Measurements from ENCODE around the gene CES5A. TPM values are rescaled to one million over a fixed set of nuclear protein-coding genes. Genes with fewer than 3 reads are reported as not detected.
"Not testable (repeated sequence)": the region's sequence is repeated elsewhere in the genome, so short reads cannot be mapped to it uniquely, and the experiment has no call there.

The CES5A gene
- total and polyA plus RNA-seq, 5 experiments from 2014 or later, result not detected

GRCh38 chr16:55871411-55872038, 3.6 kb downstream of the CES5A start:
- no peaks in the 10 kb centered on the region for H3K36me3 Mint-ChIP-seq

DNA sequence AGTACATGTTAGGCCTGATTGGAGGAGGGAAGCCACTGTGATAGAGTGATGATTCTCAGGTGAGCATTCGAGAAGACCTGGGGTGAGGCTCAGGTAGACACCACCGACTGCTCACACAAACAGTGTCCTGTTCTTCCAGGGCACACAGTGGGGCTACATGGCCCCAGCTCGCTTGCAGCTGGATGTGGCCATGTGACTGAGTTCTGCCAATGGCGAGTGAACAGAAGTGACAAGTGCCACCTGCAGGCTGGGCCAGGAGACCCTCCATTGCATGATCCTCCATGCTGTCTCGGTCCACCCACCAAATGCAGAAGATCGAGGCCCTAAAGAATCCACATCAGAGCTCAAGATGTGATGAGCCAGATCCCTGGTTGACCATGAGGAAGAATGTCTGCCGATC, 6.2 kb downstream of the CES5A start:
- Mint-ChIP-seq H3K9me3 (peaks cover 0 to 2% (median 0%) of the 10 kb centered on the region in 9 donors), H3K4me3 (no peak overlapping the region), H3K4me1 (no peaks in the 10 kb centered on the region), H3K36me3 (no peaks in the 10 kb centered on the region), H3K27me3 (peaks cover 4 to 36% (median 11%) of the 10 kb centered on the region in 5 donors), H3K27ac (no peak overlapping the region)
- no peak for ATAC-seq
- DNase-seq, result no peak
- POLR2A ChIA-PET, result no interaction called here

More at GRCh38 chr16:55871411-55872038, 3.6 kb downstream of the CES5A start:
- DNase-seq, result no peak
- H3K27ac Mint-ChIP-seq, result no peak overlapping the region
- H3K27me3 Mint-ChIP-seq, result peaks cover 7 to 36% (median 11%) of the 10 kb centered on the region in 5 donors
- ATAC-seq, result no peak
- H3K9me3 Mint-ChIP-seq, result peaks cover 0 to 2% (median 0%) of the 10 kb centered on the region in 9 donors
- no peaks in the 10 kb centered on the region for H3K4me1 Mint-ChIP-seq
- H3K4me3 Mint-ChIP-seq, result no peak overlapping the region
- POLR2A ChIA-PET, result no interaction called here

DNA sequence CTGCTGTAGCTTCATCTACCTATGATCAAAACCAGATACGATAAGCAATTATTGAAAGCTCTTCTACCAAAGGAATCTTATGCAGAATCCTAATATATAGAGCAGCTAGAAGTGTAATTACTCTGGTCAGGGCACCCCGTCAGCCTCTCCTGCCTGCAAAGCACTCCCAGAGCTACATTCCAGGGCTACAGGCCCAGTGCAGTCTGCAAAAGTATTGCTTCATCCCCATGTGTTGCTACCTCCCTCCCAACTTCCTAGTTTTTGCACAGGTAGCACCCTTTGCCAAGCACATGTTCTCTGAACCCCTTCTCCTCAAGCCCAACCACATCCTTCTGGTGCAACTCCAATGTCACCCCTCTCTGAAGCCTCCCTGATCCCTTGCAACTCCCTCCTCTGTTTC, 7.0 kb downstream of the CES5A start:
- no peaks in the 10 kb centered on the region for H3K36me3 Mint-ChIP-seq
- H3K9me3 Mint-ChIP-seq, result peaks cover 0 to 2% (median 0%) of the 10 kb centered on the region in 9 donors
- no peaks in the 10 kb centered on the region for H3K4me1 Mint-ChIP-seq
- no peak overlapping the region for H3K27ac Mint-ChIP-seq
- H3K4me3 Mint-ChIP-seq, result no peak overlapping the region
- POLR2A ChIA-PET, result no interaction called here
- no peak for DNase-seq
- ATAC-seq, result no peak
- peaks cover 4 to 36% (median 10%) of the 10 kb centered on the region in 5 donors for H3K27me3 Mint-ChIP-seq

GRCh38 chr16:55861288-55861687, 13.9 kb downstream of the CES5A start:
- no peaks in the 10 kb centered on the region for H3K4me1 Mint-ChIP-seq
- no peak overlapping the region for H3K4me3 Mint-ChIP-seq
- DNase-seq (no peak), ATAC-seq (no peak)
- peaks cover 1 to 12% (median 8%) of the 10 kb centered on the region in 5 donors for H3K27me3 Mint-ChIP-seq
- H3K9me3 Mint-ChIP-seq, result no peaks in the 10 kb centered on the region
- H3K27ac Mint-ChIP-seq, result no peak overlapping the region
- no peaks in the 10 kb centered on the region for H3K36me3 Mint-ChIP-seq
- POLR2A ChIA-PET, result no interaction called here

DNA sequence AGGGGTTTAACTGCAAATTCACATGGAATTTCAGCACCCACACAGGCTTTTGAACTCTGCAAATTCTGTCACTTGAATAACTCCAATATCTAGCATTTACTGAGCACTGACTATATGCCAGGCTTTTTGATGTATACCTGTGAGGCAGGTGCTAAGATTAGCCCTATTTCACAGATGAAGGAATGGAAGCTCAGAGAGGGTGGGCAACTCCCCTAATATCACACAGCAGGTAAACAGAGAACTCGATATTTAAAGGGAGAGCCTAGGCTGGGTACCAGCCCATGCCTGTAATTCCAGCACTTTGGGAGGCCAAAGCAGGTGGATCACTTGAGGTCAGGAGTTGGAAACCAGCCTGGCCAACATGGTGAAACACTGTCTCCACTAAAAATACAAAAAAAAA, 17.5 kb downstream of the CES5A start:
- ATAC-seq, H3K4me1 Mint-ChIP-seq, H3K9me3 Mint-ChIP-seq, DNase-seq, H3K27ac Mint-ChIP-seq, POLR2A ChIA-PET, H3K36me3 Mint-ChIP-seq, H3K4me3 Mint-ChIP-seq: not testable (repeated sequence)
- peaks cover 3 to 19% (median 9%) of the 10 kb centered on the region in 5 donors for H3K27me3 Mint-ChIP-seq

DNA sequence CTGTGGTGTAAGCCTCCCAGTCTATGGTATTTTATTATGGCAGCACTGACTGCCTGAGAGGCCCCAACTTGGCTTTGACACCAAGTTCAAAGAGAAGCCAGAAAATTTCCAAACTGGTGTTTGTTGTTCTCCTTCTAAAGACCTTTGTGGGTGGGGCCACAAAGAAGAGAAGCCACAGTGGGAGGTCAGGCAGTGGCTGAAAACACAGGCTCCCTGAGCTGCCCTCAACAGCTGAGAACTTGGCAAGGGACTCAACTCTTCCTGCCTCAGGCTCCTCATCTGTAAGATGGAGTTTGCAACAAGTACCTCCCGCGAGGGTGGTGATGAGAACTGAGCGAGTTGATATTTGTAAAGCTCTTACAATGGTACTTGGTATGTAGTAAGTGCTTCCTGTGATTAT, 18.2 kb downstream of the CES5A start:
- no peak overlapping the region for H3K4me3 Mint-ChIP-seq
- H3K27ac Mint-ChIP-seq, result no peak overlapping the region
- no peaks in the 10 kb centered on the region for H3K36me3 Mint-ChIP-seq
- POLR2A ChIA-PET, result no interaction called here
- H3K9me3 Mint-ChIP-seq, result no peaks in the 10 kb centered on the region
- peaks cover 5 to 23% (median 9%) of the 10 kb centered on the region in 5 donors for H3K27me3 Mint-ChIP-seq
- DNase-seq, result no peak
- ATAC-seq, result no peak
- no peaks in the 10 kb centered on the region for H3K4me1 Mint-ChIP-seq

DNA sequence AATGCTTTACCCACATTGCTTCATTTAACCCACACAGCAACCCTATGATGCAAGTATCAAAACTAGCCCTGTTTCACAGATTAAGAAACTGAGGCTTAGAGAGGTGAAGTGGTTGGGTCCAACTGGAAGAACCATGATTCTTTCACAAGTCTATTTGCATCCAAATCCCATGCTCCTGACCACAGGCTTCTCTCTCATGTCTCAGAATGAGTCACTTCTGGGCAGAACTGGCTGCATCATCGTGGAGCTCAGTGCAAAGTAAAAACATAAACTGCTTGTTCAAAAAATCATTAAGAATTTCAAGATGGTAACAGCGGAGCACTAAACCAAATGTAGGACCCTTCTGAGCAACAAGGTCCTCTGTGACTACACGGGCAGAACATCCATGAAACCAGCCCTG, 22.1 kb downstream of the CES5A start:
- H3K27ac Mint-ChIP-seq, result no peak overlapping the region
- DNase-seq (no peak), ATAC-seq (no peak)
- peaks cover 8 to 37% (median 12%) of the 10 kb centered on the region in 5 donors for H3K27me3 Mint-ChIP-seq
- POLR2A ChIA-PET, result no interaction called here
- no peaks in the 10 kb centered on the region for H3K9me3 Mint-ChIP-seq
- no peak overlapping the region for H3K4me3 Mint-ChIP-seq
- no peaks in the 10 kb centered on the region for H3K4me1 Mint-ChIP-seq
- H3K36me3 Mint-ChIP-seq, result no peaks in the 10 kb centered on the region

DNA sequence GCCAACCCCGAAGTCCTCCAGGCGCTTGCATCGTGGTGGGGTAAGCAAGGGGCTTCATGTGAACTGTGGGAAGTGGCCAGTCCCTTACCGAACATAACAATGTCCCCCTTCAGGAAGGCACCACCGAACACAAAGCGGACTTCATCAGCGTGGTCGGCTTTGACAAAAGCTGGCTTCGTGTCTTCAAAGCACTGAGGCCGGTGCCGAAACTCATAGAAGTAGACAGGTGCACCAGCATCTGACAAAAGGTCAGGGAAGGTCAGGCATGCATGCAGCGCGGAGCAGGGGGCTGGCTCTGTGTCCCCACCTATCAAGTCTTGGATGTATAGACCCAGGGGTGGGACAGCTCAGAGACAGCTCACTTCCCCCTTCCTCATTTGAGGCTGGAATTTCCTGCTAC, 25.6 kb downstream of the CES5A start:
- no peaks in the 10 kb centered on the region for H3K9me3 Mint-ChIP-seq
- H3K4me1 Mint-ChIP-seq, result no peaks in the 10 kb centered on the region
- no peak for DNase-seq
- POLR2A ChIA-PET, result no interaction called here
- no peaks in the 10 kb centered on the region for H3K36me3 Mint-ChIP-seq
- no peak overlapping the region for H3K27ac Mint-ChIP-seq
- peaks cover 8 to 52% (median 19%) of the 10 kb centered on the region in 5 donors for H3K27me3 Mint-ChIP-seq
- ATAC-seq, result no peak
- H3K4me3 Mint-ChIP-seq, result no peak overlapping the region

DNA sequence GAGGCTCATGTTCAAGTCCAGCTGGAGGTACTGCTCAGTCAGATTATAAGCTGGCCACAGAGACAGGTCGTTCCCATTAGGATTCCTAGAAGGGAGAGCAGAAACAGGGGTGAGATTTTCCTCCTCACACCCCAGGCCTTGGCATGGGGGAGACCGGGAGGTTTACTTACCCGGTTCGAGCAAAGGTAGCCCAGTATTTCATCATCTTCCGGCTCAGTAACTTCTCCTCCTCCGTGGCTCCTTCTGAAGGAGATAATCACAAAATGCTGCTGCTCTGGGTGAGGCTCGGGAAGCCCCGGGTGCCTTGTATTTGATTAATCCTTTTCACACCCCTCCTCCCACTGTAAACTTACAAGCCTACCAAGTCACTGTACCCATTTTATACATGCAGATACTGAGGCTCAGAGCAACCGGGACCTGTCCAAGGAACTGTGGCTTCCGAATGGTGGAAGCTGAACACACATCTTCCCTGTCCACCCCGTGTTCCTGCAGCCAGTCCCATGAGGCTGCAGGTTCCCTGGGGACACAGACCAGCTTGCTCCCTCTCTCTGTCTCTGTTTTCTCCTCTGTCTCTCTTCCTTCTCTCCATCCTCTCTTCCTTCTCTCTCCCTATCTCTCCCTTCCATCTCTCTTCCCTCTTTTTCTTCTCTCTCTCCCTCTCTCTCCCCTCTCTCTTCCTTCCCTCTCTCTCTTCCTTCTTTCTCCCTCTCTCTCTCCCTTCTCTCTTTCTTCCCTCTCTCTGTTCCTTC, 28.4 kb downstream of the CES5A start:
- Mint-ChIP-seq H3K27ac (no peak overlapping the region), H3K36me3 (no peaks in the 10 kb centered on the region), H3K4me1 (no peaks in the 10 kb centered on the region), H3K9me3 (no peaks in the 10 kb centered on the region), H3K4me3 (no peak overlapping the region), H3K27me3 (peaks cover 8 to 44% (median 19%) of the 10 kb centered on the region in 5 donors)
- ATAC-seq (no peak), DNase-seq (no peak)
- POLR2A ChIA-PET, result no interaction called here

GRCh38 chr16:55843105-55843395, 32.1 kb downstream of the CES5A start:
- Mint-ChIP-seq H3K4me3 (no peak overlapping the region), H3K36me3 (no peaks in the 10 kb centered on the region), H3K27ac (no peak overlapping the region), H3K4me1 (no peaks in the 10 kb centered on the region), H3K9me3 (no peaks in the 10 kb centered on the region), H3K27me3 (peaks cover 5 to 23% (median 16%) of the 10 kb centered on the region in 5 donors)
- POLR2A ChIA-PET, result no interaction called here
- DNase-seq (no peak), ATAC-seq (no peak)

- ATAC-seq (no peak), DNase-seq (peak in 3 of 10 donors; percentile 8 to 38 (median 16))
- Mint-ChIP-seq H3K4me3 (no peak overlapping the region), H3K27ac (no peak overlapping the region), H3K36me3 (no peaks in the 10 kb centered on the region), H3K9me3 (no peaks in the 10 kb centered on the region), H3K27me3 (peaks cover 5 to 22% (median 16%) of the 10 kb centered on the region in 5 donors), H3K4me1 (no peaks in the 10 kb centered on the region)
- POLR2A ChIA-PET, result no interaction called here
Observed at GRCh38 chr16:55842369-55843104, 32.6 kb downstream of the CES5A start.

DNA sequence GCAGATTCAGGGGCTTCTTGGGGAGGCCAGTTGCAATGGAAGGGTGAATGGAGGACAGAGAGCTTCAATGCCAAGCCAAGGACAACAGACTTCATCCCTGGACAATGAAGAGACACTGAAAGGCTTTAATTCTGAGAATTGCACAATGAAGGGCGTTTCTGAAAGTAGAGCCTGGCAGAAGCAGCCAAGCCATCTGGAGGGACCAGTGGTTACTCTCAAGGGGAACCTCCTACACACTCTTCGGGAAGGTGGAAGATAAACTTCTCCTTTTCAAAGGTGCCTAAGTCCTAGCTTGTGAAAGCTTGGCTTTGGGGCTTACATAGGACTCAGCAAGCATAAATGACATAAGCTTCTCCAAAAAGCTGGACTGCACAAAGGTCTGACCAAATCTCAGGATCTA, 36.1 kb downstream of the CES5A start:
- POLR2A ChIA-PET, result no interaction called here
- no peaks in the 10 kb centered on the region for H3K36me3 Mint-ChIP-seq
- no peak overlapping the region for H3K4me3 Mint-ChIP-seq
- H3K27ac Mint-ChIP-seq, result no peak overlapping the region
- no peaks in the 10 kb centered on the region for H3K9me3 Mint-ChIP-seq
- ATAC-seq, result no peak
- no peak for DNase-seq
- peaks cover 0 to 12% (median 8%) of the 10 kb centered on the region in 5 donors for H3K27me3 Mint-ChIP-seq
- H3K4me1 Mint-ChIP-seq, result peaks cover 0 to 1% (median 0%) of the 10 kb centered on the region in 4 donors

DNA sequence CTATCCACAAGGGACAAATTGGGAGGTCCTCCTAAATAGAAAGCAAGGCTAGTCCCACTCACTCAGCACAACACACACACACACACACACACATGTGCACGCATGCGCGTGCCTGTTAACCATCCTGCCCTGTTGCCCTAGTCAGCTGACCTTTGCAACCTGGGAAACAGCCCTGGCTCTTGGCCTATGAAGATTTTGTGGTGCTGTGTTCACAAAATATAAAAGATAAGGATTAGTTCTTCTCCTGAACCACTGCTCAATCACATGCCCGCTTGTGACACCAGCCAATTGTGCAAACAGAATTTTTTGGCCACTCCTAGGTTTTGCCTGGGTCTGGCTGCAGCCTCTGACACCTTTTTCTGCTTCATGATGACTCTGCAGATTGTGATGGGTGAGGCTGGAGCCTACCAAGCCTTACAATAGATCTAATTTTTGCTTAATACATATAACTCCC, 39.0 kb downstream of the CES5A start:
- POLR2A ChIA-PET, result no interaction called here
- ATAC-seq (no peak), DNase-seq (no peak)
- Mint-ChIP-seq H3K4me3 (no peak overlapping the region), H3K27ac (no peak overlapping the region), H3K27me3 (peaks cover 0 to 17% (median 1%) of the 10 kb centered on the region in 5 donors), H3K4me1 (peaks cover 0 to 1% (median 0%) of the 10 kb centered on the region in 4 donors), H3K9me3 (no peaks in the 10 kb centered on the region), H3K36me3 (no peaks in the 10 kb centered on the region)

Data from naive thymus-derived CD8-positive, alpha-beta T cell (primary cell).